Measurements from ENCODE around the gene TENM4.

GRCh38 chr11:79040348-79040747, 400.5 kb downstream of the TENM4 start:
- TF ChIP-seq EZH2 (IDR thresholded peaks at IDR 0.05) (no peak), POLR2AphosphoS5 (IDR thresholded peaks at IDR 0.05; ENCODE audit: borderline replicate concordance, low read depth, low read length) (no peak)
